Colon (tissue), 2 donors: ENCODE results near the gene PRPF40A.

ENCODE experiments used
- FAIRE-seq: peaks from 2 replicates; lab custom pipeline; 2012; peaks lifted over from hg19 to GRCh38; lab: Jason Lieb, UNC
- donor health status: control.
- donor health status: control.

PRPF40A gene

DNA sequence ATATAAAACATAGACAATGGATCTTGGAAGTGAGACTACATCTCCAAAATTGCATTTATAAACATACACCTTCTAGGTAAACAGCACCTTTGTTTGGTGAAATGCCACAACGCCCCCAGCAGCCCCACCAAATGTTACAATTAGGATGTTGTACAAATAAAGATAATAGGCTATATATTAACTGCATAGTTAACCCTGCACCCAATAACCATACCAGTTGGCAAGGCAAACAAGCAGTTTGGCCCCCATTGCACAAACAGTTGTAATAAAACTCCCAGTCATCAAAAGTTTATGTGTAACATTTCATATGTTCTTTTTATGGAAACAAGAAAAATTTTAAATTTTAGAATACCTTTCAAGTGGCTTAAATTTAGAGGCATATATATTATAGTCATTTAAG, 67.3 kb downstream of the PRPF40A start:
- FAIRE-seq: no peak

DNA sequence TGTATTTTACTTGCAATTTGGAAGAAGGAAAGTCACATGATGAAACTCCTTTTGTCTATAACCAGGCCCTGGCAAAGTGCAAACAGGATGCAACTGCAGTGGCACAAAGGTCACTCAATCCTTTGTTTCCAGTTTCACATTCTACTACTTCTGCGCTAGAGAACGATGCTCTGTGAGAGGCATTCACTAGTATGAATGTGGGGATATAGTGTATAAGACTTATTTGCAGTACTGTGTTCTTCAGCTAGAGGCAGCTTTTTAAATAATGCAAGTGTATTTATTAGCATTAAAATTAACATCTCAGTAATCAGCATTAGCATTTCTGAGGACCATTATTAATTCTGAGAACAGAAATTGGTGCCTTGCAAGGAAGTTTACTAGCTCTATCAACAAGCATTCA, 68.9 kb downstream of the PRPF40A start:
- no peak for FAIRE-seq

DNA sequence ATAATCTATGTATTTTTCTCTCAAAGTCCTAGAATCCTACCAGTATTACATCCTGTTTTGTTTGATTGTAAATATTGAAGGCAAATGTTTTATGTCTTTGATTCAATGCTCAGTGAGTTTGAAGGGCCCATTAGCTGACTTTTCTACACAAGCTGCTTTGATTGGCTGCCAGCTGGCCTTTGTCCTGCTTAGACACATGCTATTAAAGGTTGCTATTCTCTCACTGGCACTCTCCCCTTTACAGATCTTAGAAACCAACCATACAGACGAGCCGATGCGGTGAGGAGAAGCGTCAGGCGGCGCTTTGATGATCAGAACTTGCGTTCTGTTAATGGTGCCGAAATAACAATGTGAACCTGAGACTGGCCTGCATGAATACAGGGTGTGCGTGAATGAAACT, 69.7 kb downstream of the PRPF40A start:
- no peak for FAIRE-seq

DNA sequence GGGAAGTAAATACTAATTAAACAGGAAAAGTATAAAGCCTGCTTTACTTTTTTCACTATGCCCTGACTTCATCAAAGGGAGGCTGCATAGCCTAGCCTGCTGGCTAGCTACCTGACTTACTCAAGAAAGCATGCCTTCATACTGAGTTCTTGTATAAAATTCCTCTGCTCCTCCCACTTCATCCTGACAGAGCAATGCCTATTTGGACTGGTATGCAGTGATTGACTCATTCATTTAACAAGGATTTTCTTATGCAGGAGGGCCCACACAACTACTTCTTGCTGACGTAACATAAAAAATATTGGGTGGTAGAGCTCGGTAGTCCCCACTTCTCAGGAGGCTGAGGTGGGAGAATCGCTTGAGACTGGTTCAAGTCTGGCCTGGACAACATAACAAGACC, 70.5 kb downstream of the PRPF40A start:
- FAIRE-seq: no peak

DNA sequence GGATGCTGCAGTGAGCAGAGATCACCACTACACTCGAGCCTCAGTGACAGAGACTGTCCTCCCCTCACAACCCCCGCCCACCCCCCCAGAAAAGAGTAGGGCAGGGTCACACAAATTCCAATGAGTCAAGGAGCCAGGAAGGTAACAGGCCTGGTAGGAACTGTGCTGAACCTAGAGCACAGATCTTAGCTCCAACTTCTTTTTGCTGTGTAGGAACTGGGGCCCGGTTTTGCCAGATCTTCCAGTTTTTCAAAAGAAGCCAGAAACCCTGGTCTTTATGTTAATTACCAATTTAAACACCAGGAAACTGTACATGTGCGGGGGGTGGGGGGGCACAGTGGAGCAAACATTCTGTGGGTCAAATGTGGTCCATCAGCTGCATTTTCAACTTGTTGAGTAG, 71.0 kb downstream of the PRPF40A start:
- no peak for FAIRE-seq

DNA sequence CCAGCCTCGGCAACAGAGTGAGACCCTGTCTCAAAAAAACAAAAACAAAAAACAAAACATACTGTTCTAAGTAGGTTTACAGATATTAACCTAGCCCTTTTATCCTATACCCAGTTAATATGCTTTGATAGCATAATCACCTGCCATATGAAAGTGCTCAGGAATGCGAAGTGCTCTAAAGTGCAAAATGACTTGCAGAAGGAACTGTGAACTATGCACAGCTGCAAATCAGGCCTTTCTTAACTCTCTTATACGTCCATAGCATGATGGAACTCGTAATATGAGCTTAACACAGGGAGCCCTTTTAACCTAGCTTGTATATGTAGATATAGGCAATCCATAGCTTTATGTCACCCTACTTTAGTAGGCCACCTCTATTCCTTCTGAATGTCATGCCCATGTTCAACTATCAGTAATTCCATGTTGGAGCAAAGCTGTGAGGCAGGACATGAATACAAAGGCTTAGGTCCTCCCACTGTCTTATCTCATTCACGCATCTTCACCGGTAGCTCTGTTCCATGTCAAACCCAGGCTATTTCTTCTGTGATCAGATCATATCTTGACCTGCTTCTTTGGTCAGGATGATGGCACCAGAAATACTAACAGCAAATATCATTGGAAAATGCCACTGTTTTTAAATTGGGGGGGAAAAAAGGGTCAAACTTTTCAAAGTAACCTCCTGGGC, 72.9 kb downstream of the PRPF40A start:
- no peak for FAIRE-seq

DNA sequence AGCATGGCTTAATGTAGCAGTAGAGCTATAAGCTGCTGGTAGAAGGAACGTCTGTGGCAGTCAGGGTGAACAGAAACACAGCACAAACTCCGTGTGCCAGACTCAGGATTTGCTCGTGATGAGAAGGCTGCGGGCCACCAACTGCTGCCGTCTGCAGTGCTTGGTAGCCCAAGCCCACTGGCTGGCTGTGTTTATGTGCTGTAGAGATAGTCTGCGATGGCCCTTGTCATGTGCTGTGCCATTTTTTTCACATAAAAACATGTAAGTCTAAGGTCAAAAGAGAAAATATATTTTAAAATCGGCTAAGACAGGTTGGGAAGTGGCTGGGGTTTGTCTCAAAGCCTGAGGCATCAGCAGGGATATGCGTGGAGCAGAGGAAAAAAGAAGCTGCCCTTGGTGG, 78.7 kb downstream of the PRPF40A start:
- FAIRE-seq: no peak

DNA sequence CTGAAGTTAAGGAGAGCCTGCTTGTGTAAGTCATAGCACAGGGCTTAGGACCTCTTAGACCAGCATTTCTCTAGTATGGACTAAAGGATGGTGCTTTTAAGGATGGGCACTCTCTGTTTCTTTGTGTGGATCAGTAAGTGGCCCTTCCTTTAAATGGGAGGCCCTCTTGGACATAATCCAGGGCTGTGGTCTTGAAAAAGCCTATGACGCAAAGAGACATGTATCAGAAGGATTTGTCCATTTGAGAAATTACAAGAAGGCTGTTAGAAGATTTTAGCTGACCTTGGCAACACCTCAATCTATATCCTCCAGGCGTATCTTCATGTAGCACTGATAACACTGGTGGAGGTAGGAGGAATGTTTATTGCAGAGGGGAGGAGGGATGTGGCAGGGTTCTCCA, 79.2 kb downstream of the PRPF40A start:
- FAIRE-seq: no peak

DNA sequence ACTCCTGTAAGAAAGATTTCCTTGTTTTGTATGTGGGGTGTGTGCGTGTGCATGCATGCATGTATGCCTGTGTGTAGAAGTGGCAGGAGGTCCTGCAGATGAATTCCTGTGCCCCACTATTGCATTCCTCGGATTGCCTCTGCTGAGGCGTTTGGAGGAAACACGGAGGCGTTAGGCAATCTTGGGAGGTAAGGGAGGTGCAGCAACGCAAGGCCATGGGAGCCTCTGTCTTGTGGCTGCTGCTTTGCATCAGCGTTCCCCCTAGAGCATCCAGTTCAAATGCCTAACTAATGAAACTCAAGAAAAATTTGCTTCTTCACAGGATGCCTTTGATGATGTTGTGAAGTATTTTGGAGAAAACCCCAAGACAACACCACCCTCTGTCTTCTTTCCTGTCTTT, 80.0 kb downstream of the PRPF40A start:
- no peak for FAIRE-seq

DNA sequence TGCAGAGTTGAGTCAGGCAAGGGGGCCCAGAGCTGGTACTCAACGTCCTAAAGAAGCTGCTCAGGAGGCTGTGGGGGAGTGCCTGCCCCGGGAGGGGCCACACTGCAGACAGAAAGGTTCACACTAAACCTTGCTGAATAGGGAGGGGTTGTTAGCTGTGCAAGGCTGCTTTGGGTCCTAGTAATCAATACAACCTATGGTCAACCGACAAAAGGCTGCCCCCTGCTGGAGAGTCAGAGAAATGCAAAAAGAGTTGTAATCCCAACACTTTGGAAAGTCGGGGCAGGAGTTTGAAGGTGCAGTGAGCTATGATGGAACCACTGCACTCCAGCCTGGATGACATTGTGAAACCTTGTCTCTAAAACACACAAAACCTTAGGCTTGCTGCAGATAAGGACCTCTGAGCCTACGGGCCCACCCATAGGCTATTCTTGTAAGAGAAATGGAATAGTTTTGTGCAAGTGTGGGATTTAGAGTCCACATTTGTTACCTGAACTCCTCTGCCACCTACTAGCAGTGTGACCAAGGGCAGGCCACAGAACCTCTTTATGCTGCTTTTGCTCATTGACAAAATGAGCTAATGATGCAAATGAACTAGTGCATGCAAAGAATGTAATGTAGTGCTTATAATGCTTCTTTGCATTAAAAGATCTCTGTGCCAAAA, 81.5 kb downstream of the PRPF40A start:
- FAIRE-seq: no peak

DNA sequence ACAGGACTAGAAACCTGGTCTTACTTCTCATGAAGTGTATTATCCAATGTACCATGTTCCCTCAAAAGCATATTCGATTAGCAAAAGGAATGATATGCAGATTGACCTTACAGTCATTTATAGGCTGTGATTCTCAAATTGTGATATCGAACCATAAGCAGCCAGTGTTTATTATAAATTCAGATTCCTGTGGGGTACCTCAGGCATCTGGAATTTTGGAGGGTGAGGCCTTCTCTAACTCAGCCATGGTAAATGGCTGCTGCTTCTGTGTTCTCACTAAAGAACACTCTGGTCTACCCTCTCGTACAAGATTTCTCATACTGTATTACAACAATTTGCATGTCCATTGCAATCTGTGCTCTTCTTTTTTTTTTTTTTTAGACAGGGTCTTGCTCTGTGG, 84.5 kb downstream of the PRPF40A start:
- FAIRE-seq: no peak

DNA sequence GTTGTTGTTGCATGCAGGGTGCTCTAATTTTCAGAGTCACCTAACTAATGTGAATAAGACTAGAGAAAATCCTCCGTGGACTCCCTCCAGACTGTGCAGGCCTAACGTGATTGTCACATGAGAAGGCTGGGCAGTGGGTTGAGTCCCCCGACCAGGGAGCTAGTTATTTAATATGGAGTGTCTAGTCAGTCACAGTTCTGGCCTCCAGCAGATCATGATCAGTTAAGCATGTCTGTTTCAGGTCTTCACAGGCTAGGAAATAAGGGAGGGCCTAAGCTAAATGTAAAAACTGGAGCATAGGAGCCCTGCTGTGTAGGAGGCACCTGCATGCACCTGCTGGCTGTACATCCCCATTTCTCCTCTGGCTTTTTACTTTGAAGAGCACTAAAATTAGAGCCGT, 86.8 kb downstream of the PRPF40A start:
- FAIRE-seq: no peak

DNA sequence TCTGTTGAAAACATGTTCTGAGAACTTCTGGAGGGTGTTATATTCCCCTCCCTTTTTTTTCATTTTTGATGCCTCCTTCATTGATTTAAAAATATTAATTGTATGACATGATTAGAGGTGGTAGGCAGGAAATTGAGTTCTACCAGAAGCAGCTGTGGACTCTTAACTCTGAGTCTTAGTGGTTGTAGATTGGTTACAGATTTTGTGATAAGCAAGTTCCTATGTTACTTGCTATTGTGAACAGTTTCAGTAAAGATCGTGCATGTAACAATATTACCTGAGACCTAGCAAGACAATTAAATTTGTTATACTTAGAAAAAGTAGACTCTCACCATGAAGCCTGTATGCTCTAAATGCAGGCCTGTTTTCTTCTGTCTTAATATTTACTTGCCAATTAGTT, 88.1 kb downstream of the PRPF40A start:
- FAIRE-seq: no peak

DNA sequence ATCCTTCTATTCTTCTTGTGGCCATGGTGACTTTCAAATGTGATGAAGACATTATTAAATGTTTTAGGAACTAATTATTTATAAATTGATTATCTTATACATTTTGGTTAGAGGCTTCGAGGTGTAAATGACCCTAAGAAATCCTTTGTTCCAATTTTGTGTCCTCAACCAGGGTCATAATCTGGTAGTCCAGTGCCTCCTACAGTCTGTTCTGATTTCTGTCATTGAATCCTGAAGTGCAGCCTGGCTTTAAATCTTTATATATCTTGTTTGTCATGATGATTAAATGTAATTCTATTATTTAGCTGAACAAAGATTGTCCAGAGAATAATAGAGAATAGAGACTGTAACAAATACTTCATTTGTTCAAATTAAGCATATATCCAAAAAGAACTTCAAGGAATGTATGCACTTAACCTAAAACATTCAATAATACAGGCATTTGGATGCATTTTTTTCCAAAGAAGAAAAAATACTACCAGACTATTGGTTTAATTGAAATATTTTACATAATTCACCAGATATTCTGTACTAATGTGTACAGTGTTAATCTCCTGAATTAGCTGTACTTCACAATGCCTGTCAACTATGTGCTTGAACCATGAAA, 89.8 kb downstream of the PRPF40A start:
- no peak for FAIRE-seq

DNA sequence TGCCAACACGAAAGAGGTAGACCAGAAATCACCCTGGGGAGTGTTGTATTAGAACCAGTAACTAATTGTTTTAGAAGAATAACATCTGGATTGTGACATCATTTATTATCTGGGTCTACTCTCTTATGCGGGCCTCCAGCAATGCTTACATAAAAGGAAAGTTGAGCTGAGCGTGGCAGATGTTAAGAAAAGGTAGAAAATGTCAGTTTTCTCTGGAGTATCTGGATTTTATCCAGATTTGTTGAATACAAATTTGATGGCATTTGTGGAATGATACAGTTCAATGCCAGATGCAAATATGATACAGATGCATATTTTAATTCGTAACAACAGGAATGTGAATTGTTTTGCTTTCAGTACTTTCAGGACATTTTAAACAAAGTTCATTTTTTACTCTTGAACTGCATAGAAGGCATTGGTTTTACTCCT, 90.3 kb downstream of the PRPF40A start:
- no peak for FAIRE-seq

DNA sequence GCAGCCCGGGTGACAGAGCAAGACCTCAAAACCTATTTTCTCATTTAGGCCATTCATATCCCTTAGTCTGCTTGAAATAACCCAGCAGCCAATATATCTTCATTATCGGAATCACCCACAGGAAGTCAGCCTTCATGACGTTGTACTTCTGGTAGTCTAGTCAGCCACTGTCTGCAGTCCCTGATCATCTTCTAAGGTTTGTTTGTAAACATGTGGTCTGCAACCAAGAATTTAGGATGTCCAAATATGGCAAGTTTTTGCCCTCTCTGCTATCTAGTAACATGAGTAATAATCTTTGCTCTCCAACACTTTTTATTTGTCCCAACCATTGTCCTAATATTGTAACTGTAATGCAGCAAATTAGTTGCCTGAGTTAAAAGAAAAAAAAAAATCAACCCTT, 92.5 kb downstream of the PRPF40A start:
- no peak for FAIRE-seq

DNA sequence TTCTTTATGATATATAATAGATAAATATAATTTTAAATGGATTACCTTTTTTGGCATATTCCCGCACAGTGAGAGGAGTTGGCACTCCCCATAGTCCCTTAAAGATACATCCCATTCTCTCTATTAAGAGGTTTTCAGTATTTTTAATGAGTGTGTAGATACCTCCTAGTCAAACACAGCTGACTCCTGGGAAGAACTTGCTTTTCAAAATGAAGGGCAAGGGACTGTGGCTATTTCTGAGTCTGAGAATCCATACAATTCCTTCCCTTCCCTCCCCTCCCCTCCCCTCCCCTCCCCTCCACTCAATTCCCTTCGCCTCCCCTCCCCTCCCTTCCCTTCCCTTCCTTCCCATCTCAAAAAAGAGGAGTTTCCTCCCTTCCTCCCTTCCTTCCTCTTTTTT, 93.5 kb downstream of the PRPF40A start:
- FAIRE-seq: no peak

DNA sequence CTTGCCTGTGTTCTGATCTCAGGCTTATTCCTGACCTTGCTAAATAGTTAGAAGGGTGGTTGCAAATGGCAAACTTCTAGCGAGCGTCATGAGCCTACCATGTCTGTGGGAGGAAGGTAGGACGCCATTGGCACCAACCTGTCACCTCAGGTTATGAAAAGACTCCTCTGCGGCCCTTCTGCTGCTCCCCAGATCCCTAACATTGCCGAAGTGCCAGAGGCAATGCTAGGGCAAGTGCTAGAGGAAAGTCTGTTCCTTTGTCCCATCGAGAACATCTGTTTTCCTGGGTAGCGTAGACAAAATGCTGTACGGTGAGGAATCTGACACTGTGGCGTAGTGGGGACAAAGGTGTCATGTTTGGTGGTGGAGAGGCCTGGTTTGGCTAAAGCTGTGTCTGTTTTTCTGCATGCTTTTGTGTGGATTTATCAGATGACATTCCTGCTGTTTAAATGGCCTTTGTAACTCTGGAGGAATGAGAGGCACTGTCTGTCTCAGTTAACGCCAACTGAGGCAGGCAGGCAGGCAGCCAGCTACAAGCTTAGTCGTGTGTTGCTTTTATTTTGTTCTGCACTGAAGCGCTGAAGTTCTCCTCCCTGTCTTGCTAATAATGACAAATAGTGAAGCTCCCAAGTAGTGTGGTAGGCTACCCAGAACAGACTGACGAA, 94.1 kb downstream of the PRPF40A start:
- no peak for FAIRE-seq

DNA sequence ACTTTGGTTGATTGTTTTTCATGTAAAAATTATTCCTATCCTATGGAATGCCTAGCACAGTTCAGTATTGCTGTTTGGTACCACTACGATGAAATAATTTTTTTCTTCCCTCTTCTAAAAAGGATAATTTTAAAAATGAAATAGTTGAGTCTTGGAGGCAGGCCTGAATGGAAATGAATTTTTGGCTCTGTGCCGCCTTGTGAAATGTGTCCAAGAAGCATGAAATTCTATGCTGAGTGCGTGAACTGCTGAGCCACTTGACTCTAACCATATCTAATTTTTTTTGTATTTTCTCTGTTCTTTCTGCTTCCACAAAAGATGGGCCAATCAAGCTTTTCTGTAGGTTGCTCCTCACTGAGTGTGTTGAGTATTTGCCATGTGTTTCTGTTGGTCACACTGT, 95.0 kb downstream of the PRPF40A start:
- FAIRE-seq: no peak

DNA sequence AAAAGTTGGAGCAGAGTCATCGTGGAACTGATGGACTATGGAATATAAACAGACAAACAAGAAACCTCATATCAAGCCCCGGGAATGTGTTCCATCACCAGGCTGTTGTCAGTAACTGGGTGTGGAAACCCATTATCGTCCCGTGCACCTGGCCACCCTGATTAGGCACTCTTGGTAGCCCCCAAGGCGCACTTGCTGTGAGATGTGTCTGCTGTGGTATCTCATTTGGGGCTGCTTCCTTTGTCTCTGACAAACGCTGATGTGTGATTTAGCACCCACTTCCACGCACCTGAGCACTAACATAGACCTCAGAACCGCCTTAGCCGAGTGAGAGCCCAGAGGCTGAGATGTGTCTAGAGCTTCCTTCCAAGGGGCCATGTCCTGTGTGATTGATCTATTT, 96.3 kb downstream of the PRPF40A start:
- FAIRE-seq: no peak

DNA sequence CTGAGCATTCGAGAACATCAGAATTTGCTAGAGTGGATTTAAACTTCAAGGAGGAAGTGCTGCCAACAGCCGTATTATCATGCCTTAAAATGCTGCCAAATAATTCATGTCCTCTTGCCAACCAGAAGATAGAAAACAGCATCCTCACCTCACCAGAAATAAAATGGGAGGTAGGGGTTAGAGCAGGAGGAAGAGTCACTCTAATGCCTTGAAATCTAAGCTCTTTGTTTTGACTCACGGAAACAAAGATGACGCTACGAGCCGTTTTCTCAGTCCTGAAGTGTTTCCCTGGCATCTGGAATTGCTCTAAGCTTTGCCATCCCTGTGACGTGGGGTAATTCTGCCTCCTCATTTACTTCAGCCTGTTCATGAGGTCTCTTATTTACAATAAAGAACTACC, 97.1 kb downstream of the PRPF40A start:
- no peak for FAIRE-seq

DNA sequence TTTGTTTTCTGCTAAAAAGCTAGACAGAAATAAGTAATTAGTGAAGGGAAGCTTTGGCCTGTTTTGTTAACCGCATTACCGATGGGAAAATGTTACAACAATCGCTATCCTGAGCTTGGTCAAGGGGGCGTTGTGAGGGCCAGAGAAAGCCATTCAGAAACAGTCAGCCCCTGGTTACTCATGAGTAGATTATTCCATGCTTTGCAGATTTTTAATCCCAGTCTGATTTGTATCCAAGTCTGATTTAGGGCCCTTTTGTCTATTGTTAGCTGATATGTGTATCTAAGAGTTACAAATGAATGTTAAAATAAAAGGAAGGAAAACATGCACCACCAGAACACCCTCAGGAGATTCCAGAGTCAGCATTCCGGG, 99.1 kb downstream of the PRPF40A start:
- FAIRE-seq: no peak

DNA sequence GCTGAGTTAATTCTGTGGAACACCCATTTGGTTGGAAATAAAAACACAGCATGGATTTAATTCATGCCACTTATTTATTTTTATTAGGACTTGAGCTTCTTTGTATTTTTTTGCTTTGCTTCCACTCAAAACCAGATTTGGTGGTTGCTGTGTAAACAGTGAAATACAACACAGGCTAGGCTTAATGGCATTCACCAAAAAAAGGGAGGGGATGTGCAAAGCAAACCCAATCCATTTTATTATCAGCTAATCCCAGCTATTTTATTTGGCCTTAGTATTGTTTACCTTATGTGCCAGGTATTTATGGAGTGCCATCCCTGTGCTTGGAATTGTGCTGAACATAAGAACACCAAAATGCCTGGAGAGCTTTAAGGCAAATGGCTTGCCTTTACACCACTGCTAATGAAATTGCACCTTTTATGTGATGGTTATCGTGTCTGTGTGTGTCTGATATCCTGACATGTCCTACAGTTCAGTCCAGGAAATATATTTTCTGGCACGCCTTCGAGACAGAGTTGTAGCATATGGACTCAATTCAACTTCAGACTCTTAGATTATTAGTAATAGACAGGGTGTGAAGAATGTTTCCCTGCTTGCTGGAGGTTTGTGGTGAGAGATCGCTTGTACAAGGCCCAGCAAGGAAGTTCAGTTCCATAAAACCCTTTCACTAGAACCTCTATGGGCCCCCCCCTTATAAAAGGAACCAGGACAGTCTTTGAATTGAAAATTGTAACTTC, 99.6 kb downstream of the PRPF40A start:
- FAIRE-seq: no peak
